Endometrium (tissue), 2 donors: Measurements from ENCODE around the gene HMG20A.

Source experiments
- FAIRE-seq: peaks from 2 replicates; lab custom pipeline; 2012; peaks lifted over from hg19 to GRCh38; lab: Jason Lieb, UNC
- donor health status: control.
- donor health status: control.

HMG20A gene

DNA sequence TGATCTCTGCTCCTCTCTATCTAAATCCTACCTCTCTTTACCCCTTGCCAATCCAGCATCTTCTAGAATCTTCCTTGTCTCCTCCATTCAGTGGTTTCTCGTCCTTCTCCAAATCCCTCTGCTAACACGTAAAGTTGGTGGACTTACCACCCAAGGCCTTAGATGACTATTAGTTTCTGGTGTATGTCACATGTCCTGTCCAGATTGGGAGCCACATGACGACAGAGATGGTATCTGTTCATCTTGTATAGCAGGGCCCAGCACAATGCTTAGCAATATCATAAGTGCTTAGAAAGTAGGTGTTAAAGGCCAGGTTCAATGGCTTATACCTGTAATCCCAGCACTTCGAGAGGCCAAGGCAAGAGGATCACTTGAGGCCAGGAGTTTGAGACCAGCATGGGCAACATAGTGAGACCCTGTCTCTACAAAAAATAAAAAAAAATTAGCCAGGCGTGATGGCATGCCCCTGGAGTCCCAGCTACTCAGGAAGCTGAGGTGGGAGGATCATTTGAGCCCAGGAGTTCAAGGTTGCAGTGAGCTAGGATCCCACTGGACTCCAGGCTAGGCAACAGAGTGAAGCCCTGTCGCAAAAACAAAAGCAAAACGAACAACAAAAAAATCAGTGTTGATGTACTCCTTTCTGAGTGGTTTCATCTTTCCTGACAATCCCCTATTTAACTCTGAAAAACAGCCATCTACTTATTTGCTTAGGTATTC lies 81.8 kb downstream of the HMG20A start:
- no peak for FAIRE-seq

DNA sequence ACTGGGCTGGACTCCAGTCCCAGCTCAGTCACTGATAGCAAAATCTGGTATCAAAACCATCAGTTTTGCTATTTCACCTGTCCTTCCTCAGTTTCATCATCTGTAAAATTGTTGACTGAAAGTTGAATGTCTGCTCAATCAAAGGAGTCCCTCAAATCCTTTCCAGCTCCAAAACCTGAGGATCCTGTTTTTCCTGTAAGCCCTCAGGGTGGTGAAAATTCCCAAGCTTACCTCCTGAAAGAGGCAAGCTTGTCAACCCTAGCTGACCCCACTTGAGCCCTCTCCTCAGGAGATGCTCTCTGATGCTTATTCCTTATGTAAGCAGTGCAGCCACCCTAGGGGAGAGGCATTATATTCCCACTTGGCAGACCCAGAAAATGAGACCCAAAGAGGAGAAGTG lies 82.6 kb downstream of the HMG20A start:
- FAIRE-seq, result no peak

DNA sequence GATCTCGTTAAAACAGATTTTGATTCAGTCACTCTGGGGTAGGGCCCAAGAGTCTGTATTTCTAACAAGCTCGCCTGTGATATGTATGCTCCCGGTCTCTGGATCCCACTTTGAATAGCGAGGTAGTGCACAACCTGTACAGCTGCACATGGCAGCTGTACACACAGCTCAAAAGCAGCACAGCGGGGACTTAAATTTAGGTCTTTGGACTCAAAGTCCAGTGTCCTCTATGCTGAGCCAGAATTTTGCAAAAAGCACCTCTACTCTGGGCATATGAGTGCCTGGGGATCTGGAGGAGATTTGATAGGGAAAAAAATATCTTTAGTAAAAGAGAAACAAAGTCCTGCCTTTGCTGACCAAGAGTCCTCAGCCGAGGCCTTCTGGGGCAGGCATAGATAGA lies 83.1 kb downstream of the HMG20A start:
- FAIRE-seq, result no peak

DNA sequence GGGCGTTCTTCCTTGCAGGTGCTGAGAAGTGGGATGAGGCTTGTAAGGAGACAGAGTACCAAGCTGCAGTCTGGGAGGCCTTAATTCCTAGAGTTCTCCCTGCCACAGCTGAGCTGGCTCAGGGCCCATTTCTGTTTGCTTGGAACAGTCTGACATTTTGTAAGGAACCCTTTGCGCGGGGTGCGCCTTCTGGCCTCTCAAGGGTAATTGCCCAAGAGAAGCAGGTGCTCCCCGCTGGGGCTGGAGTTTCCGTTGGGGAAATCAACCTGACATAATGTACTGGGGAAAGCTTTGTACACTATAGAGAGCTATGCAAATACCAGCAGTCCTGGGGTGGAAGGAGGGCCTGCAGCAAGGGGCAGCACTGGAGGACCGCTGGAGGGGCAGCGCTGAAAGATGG lies 83.6 kb downstream of the HMG20A start:
- no peak for FAIRE-seq

DNA sequence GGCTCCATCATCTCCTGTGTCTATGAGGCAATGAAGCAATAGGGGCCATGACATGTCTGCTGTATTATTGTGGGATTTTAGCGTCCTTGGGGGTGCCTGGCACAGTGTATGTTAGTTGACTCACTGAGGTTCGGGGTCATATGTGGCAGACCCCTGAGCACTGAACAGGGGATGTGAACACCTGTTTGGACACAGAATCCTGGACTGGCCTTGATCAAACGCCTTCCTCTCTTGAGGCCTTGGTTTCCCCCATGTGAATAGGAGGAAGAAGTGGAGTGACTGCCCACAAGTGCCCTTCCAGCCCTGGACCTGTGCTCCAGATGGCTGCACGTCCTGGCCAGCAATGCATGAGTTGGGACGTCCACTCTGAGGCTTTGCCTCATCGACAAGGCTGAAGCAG lies 84.2 kb downstream of the HMG20A start:
- FAIRE-seq, result no peak

DNA sequence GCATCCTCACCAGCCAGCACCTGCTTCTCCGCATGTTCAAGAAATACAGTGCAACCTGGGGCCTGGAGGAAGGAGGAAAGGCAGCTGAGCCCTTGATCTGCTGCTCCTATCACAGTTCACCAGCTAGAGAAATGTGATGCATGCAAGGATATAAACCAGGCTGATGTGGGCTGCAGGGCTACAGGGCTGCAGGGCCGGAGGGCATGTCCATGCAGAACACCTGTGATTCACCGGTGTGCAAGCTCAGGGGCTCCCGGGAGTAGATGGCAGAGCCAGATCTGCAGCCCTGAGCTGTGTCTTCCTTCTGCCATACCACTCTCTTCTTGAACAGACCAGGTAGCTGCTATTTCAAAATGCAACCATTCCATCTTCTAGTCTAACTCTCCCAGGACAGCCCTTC lies 84.9 kb downstream of the HMG20A start:
- no peak for FAIRE-seq

DNA sequence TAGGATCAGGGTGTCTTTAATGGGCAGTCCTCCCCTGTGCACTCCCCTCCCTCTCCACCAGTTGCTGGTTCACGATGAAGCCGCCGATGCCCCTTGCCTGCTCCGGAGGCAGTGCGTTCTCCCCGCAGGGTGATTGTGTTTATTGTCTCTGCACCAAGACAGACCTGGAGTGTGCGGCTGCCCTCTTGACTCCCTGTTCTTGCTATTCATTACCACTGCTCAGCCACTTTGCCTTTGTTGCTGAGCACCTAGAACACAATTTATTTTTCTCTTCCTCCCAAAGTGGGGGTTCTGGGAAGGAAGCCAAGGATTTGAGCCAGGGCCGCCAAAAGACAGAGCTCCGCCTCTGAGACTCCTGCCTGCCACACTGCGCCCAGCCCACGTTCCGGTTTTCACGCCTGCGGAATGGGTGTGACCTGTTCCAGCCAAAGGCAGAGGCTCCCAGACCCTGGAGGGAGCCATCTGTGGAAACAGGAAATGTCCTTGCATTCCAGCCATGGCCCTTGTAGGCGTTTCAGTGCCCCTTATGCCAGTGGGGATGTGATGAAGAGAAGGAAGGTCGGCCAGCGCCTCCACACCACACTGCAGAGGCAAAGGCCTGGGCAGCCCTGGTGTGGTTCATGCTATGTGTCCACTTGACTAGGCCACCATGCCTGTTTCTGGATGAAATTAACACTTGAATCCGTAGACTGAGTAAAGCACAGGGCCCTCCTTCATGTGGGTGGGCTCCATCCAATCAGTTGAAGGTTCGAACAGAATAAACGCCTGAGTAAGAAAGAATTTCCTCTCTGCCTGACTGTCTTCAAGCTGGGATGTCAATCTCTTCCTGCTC lies 85.8 kb downstream of the HMG20A start:
- no peak for FAIRE-seq

DNA sequence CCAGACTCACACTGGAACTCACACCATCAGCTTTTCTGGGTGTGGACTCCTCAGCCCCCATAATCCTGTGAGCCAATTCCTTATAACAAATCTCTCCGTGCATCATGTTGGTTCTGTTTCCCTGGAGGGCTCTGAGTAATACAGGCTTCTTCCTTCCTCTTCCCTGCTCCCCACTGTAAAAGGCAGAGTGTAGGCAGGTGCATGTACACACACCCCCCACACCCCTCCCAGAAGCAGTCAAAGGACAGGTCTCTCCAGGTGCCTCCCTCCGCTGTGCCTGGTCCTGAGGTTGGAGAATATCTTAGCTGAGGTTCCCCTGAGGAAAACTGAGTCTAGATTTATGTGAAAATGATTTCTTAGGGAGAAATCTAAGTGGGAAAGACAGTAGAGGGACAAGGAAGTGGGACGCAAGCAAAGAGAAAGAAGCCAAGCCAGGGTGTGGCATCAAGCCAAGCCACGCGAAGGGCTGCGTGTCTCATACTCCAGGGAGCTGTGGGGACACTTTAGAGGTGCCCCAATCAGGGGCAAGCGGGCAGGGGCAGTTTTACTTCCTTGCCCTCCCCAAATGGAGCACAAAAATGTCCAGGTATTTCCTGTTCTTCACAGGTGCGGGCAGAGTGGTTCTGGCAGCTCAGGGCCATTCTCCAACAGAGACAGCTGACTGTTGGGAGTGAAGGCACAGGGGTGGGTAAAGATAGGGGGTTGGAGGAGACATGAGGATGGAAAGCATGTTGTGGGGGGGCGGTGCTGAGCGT lies 86.6 kb downstream of the HMG20A start:
- no peak for FAIRE-seq

DNA sequence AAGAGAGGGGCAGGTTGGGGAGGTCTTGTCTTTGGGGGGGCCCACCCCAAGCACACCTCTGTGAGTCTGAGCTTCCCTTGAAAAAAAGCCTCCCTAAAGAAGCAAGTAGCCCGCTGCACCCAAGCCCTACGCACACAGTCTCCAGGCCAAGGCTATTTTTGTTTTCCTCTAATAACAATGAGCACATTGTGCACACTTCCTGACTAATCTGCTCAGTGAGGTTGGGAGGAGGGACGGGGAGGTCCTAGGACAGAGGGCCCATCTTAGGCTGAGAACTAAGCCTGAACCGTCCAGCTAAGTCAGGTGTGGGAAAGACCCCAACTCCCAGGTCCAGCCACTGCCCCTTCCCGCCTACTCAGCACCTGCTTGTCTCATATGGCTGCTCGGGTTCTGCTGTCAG lies 87.2 kb downstream of the HMG20A start:
- no peak for FAIRE-seq

DNA sequence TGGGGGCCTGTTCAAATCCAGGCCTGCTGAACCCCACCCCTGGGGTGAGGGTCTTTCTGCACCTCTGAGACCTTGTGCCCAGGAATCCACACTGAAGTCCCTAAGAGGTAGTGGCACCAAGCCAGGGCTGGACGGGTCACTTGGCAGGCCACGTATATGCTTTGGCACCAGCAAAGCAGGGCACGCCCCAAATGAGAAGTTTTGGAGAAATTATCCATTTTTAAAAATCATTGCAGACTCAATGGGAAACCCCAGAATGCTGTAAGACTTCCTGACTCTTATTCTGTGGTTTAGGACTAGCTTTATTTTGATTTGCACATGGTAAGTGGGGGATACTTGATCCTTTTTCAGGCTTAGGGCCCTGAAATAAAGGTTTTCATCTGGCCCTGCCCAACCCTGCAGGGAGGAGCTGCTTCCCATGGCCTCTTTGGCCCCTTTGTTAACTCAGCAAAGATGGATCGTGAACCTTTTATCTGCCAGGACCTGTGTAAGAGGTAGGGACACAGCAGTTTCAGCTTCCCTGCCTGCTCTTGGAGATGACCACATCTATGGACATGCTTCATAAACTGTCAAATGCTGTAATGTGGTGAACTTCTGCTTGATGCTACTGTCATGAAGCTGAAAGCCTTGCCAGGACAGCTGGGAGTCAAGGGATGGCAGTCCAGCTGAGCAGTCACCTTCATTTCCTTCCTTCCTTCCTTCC lies 88.0 kb downstream of the HMG20A start:
- FAIRE-seq, result no peak

DNA sequence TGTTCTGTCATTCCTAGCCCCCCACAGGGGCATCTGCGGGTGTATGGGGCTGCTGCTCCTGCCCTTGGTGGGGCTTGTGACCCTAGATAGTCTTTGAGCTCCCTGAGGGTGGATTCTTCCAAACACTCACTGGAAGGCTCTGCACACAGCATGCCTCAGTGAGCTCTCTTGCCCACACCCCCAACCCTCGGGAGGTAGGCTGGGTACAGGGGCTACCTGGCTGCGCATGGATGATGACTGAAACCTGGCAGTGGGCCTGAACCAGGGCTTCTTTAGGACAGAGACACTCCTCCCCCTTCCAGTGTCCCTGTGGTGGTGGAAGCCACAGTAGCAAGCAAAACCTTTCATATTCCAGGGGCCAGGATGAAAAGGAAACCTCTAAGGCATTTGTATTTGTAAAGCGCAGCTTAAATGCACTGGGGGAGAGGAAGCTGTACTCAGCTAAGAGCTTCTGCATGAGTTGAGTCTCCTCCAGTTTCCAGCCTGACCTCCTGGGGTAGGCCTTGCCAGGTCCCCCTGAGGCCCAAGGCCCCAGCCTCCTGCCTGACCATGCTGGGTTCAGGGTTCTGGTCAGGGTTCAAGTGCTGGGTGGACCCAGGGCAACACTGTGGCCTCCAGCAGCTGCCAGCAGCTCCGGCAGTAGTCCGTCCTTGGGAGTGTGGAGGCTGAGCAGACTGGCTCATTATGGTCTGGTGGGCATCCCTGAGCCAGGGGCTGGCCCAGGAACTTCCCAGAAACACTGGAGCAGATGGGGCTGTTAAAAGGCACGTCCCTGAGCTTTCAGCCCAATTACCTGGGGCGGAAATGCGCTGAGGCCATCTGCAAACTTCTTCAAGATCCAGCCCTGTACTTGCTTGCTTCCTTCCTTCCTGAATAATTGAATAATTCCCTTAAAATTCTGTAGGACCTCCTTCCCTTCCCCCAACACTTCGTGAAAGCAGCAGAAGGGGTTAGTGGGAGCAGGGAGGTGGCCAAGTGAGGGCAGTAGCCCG lies 89.7 kb downstream of the HMG20A start:
- no peak for FAIRE-seq

DNA sequence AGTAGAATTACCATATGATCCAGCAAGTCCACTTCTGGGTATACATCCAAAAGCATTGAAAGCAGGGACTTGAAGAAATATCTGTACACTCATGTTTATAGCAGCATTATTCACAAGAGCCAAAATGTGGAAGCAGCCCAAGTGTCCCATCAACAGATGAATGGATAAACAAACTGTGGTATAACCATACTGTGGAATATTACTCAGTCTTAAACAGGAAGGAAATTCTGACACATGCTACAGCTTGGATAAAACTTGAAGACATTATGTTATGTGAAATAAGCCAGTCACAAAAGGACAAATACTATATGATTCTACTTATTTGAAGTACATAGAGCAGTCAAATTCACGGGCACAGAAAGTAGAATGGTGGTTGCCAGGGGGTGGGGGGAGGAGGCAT lies 91.2 kb downstream of the HMG20A start:
- FAIRE-seq, result no peak

DNA sequence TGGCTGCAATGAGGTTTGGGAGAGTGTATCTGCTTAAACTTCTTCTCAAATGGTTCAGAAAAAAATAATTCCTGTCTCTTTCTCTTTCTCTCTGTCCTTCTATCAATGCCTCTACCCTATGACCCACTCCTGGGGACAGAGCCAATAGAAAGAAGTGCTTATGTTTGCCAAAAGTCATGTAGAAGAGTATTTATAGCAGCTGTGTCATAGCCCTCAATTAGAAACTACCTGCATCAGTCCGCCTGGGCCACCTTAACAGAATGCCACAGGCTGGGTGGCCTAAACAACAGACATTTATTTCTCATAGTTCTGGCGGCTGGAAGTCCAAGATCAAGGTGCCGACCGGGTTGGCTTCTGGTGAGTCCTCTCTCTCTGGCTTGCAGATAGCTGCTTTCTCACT lies 92.5 kb downstream of the HMG20A start:
- FAIRE-seq, result no peak

DNA sequence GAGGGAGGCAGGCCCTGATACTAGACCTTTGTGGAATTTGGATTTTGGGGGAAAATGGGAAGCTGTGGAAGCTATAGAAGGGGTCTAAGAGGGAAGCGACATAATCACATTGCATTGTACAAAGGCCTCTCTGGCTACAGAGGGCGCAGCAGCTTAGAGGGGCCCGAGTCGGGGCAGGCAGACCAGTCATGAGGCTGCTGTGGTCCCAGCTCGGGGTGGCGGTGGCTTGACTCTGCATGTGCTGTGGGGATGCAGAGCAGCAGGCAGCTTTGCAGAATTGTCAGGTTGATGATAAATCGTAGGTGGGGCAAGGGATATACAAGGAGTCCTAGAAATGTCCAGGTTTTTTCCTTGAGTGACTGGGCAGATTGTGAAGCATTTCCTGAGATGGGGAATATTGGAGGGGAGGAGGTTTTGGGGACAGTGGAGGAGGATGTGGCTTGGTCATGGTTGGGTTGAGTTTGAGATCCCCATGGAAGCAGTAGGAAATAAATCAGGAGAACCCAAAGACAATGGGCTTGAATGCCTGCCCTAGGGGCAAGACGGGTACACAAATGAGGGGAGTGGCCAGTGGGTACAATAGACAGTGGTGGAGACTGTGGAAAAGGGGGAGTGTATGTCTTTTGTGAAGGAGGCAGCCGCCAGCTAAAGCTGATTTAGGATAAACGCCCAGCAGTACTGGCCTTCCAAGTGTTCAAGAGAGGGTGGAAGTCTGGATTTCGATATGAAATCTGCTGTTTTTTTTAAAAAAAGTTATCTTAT lies 94.1 kb downstream of the HMG20A start:
- no peak for FAIRE-seq

DNA sequence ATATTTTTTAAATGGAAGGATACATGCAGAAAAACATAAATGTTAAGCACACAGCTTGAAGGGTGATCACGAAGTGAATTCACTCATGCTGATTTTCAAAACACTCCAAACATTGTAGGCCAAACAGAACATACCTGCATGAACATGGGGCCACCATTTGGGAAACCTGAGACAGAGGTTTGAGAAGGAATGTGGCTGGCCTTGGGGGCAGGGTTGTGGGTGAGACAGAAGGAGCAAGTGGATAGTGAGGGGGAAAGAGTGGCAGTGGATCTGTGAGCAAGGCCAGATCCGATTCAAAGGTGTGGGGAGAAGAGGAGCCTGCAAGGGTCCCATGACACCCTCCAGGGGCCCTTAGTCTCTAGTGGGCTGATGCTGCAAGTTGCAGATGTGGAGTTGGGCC lies 94.9 kb downstream of the HMG20A start:
- no peak for FAIRE-seq

DNA sequence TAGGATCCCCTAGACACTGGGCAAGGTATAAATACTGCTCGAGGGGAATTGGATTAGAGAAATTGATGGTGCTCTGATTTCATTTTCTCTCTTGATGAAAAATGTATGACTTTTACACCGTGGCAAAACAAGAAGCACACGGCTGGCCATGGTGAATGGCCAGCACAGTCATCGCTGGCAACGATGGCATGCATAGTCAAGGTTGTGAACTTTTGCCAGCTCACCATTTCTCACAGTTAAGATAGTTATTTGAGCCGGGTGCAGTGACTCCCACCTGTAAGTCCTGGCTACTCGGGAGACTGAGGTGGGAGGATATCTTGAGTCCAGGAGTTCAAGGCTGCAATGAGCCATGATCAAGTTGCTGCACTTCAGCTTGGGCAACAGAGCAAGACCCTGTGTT lies 95.4 kb downstream of the HMG20A start:
- no peak for FAIRE-seq

DNA sequence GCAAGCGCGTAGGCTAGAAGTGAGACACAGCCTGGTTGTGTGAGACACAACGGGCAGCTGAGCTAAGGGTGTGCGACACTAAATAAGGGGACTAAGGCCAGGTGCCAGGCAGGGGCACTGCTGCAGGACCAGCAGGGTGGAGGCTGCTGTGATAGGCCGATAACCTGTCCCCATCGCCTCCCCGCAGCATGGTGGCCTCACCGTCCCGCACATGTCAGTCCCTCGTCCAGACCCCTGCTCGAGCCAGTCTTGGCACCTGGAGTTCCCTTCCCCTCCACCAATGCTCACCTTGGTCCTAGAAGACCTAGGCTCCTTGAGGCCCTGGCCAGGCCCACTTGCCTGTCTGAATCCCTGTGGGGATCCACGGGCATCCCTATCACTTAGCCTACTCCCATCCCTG lies 96.1 kb downstream of the HMG20A start:
- FAIRE-seq, result no peak

DNA sequence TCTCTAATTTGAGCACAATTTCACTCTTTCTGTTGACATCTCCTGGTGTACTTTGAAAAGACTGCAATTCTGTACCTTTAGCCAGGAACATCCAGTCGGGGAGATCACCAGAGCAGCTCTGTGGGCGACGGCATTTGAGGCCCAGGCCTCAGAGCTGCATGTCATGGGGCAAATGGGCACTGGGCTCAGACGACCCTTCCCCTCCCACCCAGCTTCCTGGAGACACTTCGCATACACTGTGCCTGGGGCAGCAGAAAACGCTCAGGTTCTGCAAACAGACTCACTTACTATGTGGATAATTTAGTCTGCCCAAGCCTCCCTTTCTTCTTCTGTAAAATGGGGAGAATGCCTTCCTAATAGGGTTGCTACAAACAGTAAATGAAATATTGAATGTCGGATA lies 96.9 kb downstream of the HMG20A start:
- FAIRE-seq, result no peak

DNA sequence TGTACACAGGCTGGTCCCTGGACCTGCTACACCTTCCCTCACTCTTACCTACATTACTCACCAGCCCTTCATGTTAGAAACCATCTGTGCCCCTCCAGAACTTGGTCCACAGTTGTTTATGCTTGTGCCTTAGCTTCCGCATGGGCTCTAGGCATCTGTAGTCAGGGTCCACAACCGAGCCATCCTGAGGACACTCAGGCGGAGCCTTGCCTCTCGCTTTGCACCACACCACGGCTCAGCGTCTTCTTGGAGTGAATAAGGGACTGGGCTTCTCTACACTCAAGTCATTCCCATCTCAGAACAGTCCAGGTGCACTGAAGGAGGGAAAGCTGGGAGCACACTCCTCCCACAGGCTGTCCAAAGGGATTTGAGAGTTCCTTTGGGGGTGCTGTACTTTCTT lies 97.8 kb downstream of the HMG20A start:
- FAIRE-seq, result no peak

DNA sequence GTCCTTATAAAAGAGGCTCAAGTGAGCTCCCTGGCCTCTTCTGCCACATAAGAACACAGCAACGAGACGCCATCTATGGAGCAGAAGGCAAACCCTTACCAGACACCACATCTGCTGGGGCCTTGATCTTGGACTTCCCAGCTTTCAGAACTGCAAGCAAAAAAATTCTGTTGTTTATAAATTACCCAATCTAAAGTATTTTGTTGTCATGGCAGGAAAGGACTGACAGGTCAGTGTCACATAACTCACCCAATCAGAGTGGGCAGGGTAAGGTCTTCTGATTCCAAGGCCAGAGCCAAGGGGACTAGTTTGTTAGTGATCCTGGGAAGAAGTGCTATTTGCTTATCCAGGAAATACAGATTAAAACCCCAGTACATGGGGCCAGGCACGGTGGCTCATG lies 98.9 kb downstream of the HMG20A start:
- no peak for FAIRE-seq
